Measurements from ENCODE around the gene PTPRE. TPM values are rescaled to one million over a fixed set of nuclear protein-coding genes. Genes with fewer than 3 reads are reported as not detected.

Gene PTPRE
- total RNA-seq, 1 experiment from 2014 or later: 12.3 TPM

DNA sequence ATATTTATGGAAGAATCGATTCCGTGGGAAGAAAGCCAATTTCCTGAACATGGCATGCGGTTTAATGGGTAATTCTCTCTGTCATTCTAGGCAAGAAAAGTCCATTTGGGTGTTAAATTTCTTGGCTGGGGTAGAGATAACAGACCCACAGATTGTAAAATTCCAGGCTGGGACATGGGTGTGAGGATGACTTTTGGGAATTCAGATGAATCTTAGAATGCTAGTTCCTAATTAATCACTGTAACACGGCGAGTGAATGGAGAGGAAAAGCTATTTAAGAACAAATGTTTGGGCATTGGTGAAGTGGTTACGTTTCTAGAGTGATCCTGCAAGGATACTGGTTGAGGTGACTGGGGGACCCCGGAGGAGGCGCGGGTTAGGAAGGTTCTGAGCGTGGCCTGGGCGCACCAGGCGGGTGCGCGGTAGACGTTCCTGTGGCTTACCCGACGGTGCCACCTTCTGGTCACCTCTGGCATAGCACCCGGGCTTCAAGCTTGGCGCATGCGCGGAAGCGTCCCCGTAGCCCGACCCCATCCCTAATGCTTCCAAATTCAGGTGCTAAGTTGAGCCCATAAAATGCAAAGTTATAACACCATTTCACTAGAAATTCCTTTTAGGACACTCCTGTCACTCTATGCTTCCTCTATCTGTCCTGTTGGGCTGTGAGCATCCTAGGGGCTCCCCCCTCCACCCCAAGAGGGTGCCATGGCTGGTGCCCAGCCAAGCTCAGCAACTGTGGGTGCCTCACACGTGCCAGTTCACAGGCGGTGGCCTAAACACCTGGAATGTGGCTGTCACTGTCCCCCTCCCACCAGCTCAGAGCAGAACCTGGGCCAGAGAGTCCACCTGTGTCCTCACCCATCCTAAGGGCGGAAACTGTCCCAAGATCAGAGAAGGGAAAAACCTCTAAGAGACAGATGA, 104.4 kb downstream of the PTPRE start:
- H3K9me3 ChIP-seq (ENCODE audit: control insufficient read depth in 1 of 2, insufficient read depth in 1 of 2, low read depth in 1 of 2, low read length in 2 of 2): no peaks in the 10 kb centered on the region
- H3K27me3 ChIP-seq (ENCODE audit: insufficient read depth, low read length): no peaks in the 10 kb centered on the region; the same call in 1 of the 2 replicates
- no peak overlapping the region for H3K9ac ChIP-seq (ENCODE audit: low read length)
- H3K36me3 ChIP-seq (ENCODE audit: control insufficient read depth in 1 of 2, insufficient read depth in 2 of 2, low read length in 2 of 2): no peaks in the 10 kb centered on the region
- no peaks in the 10 kb centered on the region for H4K20me1 ChIP-seq (ENCODE audit: insufficient read depth)
- no peaks in the 10 kb centered on the region for H3K79me2 ChIP-seq (ENCODE audit: insufficient read depth, low read length)
- H3K27ac ChIP-seq (ENCODE audit: low read depth, low read length): no peak overlapping the region
- DNase-seq (ENCODE audit: low read depth, low spot score): peak; percentile 54
- H3K4me3 ChIP-seq (replicated peaks in 1 of 2; ENCODE audit: low read depth in 1 of 2, low read length in 2 of 2): no peak overlapping the region; a peak in 1 of 4 replicates
- H3K4me1 ChIP-seq (ENCODE audit: control insufficient read depth in 1 of 2, insufficient read depth in 2 of 2, low read length in 2 of 2): peaks cover 3 to 9% of the 10 kb centered on the region in 2 experiments; a peak in 3 of 4 replicates
- intact Hi-C loops (cut with micrococcal nuclease): loop anchor here (1.0 to 2.0 kb wide), 4 partner anchors 58 to 297 kb away; no protein-coding TSS in a partner anchor
- peak overlapping the region; percentile 70 for H3K4me2 ChIP-seq (ENCODE audit: low read length)
- TF ChIP-seq SIN3A (IDR thresholded peaks at IDR 0.05; ENCODE audit: low read depth): no peak
- peak; percentile 100 for TF ChIP-seq RAD21 (IDR thresholded peaks at IDR 0.05; ENCODE audit: low read depth)
- peak; percentile 43 for TF ChIP-seq YY1 (IDR thresholded peaks at IDR 0.05; ENCODE audit: extremely low read depth, insufficient replicate concordance, low read depth, low read length)
- TF ChIP-seq CTCF (IDR thresholded peaks at IDR 0.05 in 2 of 3, conservative IDR thresholded peaks at IDR 0.05 in 1 of 3; ENCODE audit: borderline replicate concordance in 1 of 3, insufficient read depth in 1 of 3, low read depth in 2 of 3, low read length in 2 of 3): peak; percentile 98 to 99 (median 99)
- ChIA-PET RAD21 (ENCODE audit: low non-redundant PET in 1 of 2, low total read pairs in 2 of 2, uncharacterized antibody in 2 of 2, unreplicated experiment in 2 of 2) (interaction anchor here (0.8 to 3.9 kb wide), 10 partner anchors 58 to 296 kb away, joined by 3 to 20 read pairs (median 6); partner anchors contain the start of gene PTPRE (in 2 of the 2)), POLR2A (interaction anchor here (0.7 to 2.4 kb wide), 2 partner anchors 104 to 227 kb away, joined by 3 to 11 read pairs; partner anchors contain the start of gene PTPRE), CTCF (interaction anchor here (0.6 to 5.1 kb wide), 23 partner anchors 10 to 307 kb away, joined by 3 to 69 read pairs (median 5); partner anchors contain the start of gene PTPRE)
- peak; percentile 95 for ATAC-seq
- no TSS peak for BruUV-seq (replicated peaks)
- no peaks in the 10 kb centered on the region for H3K9me2 ChIP-seq (ENCODE audit: insufficient read depth)
- H2AFZ ChIP-seq (ENCODE audit: low read depth, low read length, poor library complexity, severe bottlenecking): peak overlapping the region; percentile 85

All from HCT116 (cell line).